GM19023 (cell line): ENCODE data around the gene MYH7.

ENCODE experiments used
- ATAC-seq: cut with Tn5 transposase; IDR thresholded peaks from one replicate; pipeline ENCODE4 v1.9.1; 2021; ENCODE audit warnings: mild to moderate bottlenecking, moderate library complexity; ENCODE audit not compliant: unreplicated experiment

MYH7 gene

DNA sequence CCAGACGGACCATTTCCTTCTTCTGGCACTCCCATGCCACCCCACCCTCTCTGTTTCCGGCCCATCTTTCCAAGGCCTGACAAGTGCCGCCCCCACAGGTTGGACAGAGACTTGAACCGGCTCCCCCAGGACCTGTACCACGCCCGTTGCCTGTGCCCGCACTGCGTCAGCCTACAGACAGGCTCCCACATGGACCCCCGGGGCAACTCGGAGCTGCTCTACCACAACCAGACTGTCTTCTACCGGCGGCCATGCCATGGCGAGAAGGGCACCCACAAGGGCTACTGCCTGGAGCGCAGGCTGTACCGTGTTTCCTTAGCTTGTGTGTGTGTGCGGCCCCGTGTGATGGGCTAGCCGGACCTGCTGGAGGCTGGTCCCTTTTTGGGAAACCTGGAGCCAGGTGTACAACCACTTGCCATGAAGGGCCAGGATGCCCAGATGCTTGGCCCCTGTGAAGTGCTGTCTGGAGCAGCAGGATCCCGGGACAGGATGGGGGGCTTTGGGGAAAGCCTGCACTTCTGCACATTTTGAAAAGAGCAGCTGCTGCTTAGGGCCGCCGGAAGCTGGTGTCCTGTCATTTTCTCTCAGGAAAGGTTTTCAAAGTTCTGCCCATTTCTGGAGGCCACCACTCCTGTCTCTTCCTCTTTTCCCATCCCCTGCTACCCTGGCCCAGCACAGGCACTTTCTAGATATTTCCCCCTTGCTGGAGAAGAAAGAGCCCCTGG is 59.8 kb downstream of the MYH7 start:
- ATAC-seq: no peak

DNA sequence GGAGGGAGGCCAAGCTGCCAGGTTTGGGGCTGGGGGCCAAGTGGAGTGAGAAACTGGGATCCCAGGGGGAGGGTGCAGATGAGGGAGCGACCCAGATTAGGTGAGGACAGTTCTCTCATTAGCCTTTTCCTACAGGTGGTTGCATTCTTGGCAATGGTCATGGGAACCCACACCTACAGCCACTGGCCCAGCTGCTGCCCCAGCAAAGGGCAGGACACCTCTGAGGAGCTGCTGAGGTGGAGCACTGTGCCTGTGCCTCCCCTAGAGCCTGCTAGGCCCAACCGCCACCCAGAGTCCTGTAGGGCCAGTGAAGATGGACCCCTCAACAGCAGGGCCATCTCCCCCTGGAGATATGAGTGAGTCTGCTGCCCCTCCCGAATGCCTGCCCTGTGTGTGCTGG is 62.4 kb downstream of the MYH7 start:
- no peak for ATAC-seq

DNA sequence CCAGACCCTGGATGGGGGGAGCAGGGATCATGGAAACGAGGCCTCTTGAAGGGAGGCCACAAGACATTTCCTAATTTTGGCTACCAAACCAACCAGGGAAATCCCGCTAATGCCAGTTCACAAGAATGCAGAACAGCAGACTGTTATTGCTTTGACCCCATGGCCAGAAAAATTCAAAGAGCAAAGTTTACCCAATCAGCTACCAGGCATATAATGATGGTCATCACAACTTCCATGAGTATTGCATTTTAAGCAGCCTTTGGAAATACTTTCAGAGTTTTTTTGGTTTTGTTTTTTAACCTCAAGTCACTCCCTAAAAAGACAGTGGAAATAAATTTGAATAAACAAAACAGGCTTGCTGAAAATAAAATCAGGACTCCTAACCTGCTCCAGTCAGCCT is 63.0 kb downstream of the MYH7 start, which contains the start of gene IL25:
TSS of gene IL25 (plus strand) at position 301 of the 400 bp plus-strand sequence.
- no peak for ATAC-seq

DNA sequence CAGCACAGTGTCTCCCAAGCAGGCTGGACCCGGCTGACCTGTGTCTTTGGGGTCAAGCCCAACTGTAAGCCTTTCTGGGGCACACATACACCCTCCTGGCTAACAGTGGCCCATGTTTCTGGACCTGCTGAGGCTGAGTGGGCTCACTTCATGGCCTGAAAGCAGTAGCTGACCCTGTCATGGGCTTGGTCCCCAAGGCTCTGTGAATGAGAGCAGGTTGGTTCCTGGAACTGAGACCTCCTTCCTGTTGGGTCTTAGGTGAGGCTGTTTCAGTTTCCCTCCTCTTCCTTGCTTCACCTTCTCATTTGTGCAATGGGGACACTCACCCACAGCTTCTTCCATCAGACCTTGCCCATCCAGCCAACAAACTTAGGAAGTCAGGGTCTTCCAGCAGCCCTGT is 63.6 kb downstream of the MYH7 start:
- no peak for ATAC-seq

DNA sequence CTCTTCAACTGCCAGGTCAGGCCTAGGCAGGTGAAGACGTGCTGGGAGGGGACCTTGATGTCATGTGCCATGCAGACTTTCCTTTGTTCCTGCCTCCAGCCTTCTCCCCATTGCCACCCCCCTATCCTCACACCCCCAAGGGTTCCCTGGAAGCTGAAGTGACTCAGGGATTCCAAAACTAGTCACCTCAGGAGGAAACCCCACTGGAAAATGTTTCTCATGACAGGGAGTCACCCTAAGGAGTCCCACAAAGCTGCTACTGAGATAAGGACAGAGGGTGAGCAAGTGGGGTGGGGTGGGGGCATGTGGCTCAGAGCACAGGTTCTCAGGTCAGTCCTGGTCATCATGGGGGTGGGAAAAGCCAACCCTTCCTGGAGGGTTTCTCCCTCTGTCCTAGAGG is 65.2 kb downstream of the MYH7 start:
- ATAC-seq: no peak

DNA sequence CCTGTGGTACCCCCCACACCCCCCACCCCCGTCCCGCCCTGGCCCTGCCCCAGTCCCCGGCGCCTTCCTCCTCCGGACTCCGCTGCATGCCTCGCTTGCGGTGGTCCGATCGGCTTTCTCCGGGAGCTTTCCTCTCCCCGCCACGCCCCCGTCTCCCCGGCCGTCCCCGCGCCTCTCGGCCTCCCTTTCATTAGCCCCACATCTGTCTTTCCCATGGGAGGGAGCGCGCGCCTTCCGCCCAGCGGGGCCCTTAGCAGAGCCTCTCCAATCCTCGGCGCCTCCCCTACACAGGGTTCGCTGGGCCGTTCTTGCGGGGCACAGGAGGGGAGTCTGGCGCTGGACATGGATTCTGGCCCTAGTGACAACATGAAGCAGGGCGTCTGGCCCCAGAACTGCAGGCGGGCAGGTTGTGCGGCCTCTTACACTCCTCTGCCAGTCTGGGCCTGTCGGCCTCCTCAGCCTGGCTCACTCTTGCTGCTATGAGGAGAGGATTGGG is 69.0 kb downstream of the MYH7 start:
- no peak for ATAC-seq

DNA sequence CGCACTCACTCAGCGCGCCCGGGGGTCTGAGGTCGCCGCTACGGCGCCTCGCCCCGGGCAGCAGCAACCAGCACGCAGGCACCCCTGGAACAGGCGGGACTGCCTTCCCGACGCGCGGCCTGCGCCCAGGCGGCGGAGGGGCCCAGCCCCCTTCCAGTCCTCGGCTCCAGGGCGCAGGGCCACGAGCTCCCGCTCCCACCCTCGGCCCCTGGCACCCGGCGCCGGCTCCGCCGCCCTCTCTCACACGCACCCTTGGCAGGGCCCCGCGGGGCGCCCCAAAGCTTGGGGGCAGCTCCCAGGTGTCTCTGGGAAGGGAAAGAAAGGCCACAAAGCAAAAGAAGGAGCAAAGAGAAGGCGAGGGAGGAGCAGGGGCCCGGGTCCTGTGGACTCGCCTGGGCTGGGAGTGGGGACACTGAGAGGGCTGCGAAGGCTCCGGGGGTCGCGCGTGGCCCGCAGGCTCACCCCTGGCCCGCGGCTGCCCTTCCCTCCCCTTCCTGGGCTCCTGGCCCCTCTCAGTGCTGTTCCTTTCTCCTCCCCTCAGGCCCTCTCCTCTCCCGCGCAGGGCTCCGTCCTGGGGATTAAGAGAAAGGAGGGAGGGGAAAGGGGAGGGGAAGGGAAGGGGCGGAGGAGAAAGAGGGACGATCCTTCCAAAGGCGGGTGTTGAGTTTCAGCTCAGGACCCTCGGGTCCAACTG is 69.6 kb downstream of the MYH7 start:
- ATAC-seq: no peak

DNA sequence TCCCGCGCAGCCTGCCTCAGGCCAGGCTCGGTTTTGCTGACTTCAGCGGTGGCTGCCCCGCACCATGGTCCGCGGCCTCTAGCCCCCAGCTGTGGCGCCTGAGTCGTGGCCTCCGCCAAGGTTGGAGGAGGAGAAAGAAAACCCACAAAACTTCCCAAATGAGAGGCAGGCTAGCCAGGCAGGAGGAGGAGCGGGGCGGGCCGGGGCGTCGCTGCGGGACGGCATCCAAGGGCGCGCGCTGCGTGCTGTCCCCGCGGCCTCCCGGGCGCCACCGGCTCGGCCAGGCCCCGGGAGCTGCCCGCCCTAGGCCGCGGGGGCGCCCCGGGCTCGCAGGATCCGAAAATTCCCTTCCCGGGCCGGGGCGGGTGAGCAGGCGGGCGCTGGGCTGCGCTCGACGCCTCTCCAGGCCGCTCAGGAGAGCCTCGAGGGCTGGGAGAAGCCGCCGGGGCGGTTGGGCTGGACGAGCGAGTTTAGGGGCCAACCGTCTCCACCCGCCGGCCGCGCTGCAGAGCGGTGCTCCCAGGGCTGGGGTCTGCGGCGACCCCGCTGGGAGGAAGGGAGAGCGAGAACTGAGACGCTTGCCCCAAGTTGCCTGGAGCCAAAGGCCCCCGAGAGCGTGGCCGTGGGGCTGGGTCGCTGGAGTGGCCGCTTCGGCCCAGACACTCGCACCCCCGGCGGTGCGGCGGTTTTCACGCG is 70.3 kb downstream of the MYH7 start, which contains the start of gene EFS:
TSS of gene EFS (minus strand) at position 137 of the 696 bp plus-strand sequence. CDS start 147 bp downstream, outside the sequence.
- ATAC-seq: no peak

DNA sequence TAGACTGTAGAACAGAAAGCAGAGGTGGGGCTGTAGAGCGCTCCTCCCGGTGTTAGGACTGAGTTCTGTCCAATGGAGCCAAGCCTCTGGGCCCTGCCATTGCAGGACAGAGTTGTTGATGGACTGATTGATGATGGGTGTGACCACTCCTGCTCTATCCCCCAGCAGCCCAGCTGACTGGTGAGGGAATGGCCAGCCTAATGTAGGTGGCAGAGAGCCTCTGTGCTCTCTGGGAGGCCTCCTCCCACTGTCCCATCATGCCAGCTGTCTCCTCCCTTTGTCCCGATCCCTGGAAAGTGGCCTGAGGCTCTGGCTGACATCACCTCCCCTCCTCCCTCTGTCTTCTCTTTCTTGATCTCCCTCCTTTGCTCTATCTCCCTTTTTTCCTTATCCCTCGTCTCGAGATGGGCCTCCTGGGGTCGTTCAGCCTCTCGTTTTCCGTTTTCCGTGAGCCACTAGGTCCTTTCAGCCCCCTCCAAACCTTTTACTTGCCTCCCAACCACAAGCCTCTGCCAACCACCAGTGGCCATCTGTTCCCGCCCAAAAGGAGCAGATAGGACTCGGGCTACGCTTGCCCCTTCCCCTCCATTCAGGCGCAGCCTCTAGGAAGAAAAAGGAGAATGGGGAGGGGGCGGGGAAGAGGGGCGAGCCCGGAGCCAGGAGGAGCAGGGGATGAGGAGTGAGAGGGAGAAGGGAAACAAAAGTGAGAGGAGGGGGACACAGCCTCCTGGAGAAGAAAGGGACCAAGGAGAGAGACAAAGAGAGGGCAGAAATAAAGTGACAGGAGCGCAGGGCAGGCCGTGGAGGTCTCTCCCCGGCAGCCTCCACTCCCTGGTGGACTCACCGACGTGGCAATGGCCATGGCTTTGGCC is 71.1 kb downstream of the MYH7 start:
- ATAC-seq: no peak
